LNCAP (cell line): ENCODE measurements around the gene SLFN13.

Source experiments
- CTCF ChIP-seq: fragments of 450-650 bp; IDR thresholded peaks from 2 replicates; pipeline ENCODE4 v1.5.1; 2017; ENCODE audit warnings: mild to moderate bottlenecking

SLFN13 gene

GRCh38 chr17:35423761-35424160 is 24.8 kb downstream of the SLFN13 start:
- TF ChIP-seq CTCF: no peak

GRCh38 chr17:35416659-35417058 is 31.9 kb downstream of the SLFN13 start:
- TF ChIP-seq CTCF: no peak

GRCh38 chr17:35414247-35414646 is 34.3 kb downstream of the SLFN13 start:
- no peak for TF ChIP-seq CTCF

GRCh38 chr17:35407531-35407930 is 41.0 kb downstream of the SLFN13 start:
- no peak for TF ChIP-seq CTCF

- no peak for TF ChIP-seq CTCF
Observed at GRCh38 chr17:35406568-35406967, 42.0 kb downstream of the SLFN13 start.

- TF ChIP-seq CTCF: no peak
Observed at GRCh38 chr17:35404360-35404759, 44.2 kb downstream of the SLFN13 start.

- no peak for TF ChIP-seq CTCF
Observed at GRCh38 chr17:35390663-35391062, 57.9 kb downstream of the SLFN13 start.

- no peak for TF ChIP-seq CTCF
Observed at GRCh38 chr17:35390156-35390555, 58.4 kb downstream of the SLFN13 start.
